ENCODE results near the gene DAB2. TPM values are rescaled to one million over a fixed set of nuclear protein-coding genes. Genes with fewer than 3 reads are reported as not detected.
A peak's percentile ranks its signal among the peaks of the same experiment; 100 is the strongest.

DAB2 gene
- total and polyA plus RNA-seq, 2 experiments from 2014 or later: 266 to 533 TPM

GRCh38 chr5:39349484-39349883 lies 75.3 kb downstream of the DAB2 start:
- Histone ChIP-seq H3K4me3 (no peak overlapping the region), H2AFZ (no peak overlapping the region), H4K20me1 (ENCODE audit: insufficient read depth) (no peaks in the 10 kb centered on the region), H3K4me1 (ENCODE audit: insufficient read depth) (no peaks in the 10 kb centered on the region), H3K27ac (no peak overlapping the region), H3K9me3 (ENCODE audit: low read depth) (no peaks in the 10 kb centered on the region), H3K27me3 (replicated peaks; ENCODE audit: insufficient read depth) (no peaks in the 10 kb centered on the region), H3K9me2 (ENCODE audit: insufficient read depth) (no peaks in the 10 kb centered on the region), H3F3A (ENCODE audit: insufficient read depth) (no peaks in the 10 kb centered on the region), H3K9ac (no peak overlapping the region), H3K36me3 (ENCODE audit: low read depth) (no peaks in the 10 kb centered on the region), H3K4me2 (ENCODE audit: unreplicated experiment) (no peak overlapping the region), H3K79me2 (ENCODE audit: insufficient read depth) (no peaks in the 10 kb centered on the region)
- in situ Hi-C loops (cut with MboI): no loop called here
- DNase-seq: no peak
- 50 to 57% methylated on average over 4 of the region's 4 CpGs for WGBS, 2 experiments (ENCODE audit: low coverage in 1 of 2, low lambda C conversion rate in 2 of 2, missing lambda C conversion rate in 2 of 2)
- TF ChIP-seq EZH2 (IDR thresholded peaks at IDR 0.05; ENCODE audit: insufficient read depth, poor library complexity, severe bottlenecking) (no peak), EZH2phosphoT487 (IDR thresholded peaks at IDR 0.05; ENCODE audit: insufficient read depth, low read depth) (no peak)

DNA sequence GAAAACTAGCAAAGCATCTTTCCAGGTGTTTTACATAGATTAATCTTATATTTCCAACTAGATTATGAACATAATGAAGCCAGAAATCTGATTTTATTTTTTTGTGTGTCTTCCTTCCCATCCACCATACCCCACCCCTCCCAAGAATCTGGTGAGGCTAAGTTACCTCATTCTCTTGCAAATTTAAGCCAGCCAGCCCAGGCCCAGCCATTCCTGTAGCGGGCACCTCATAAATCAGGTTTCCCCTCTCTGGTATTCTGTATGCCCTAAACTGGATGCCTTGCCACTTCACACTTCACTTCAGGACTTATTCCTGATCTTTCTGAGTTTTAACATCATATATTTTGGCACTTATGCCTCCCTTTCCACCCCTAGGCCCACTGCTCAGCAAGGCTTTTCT lies 82.3 kb downstream of the DAB2 start:
- no peaks in the 10 kb centered on the region for H4K20me1 ChIP-seq (ENCODE audit: insufficient read depth)

GRCh38 chr5:39341896-39342295 lies 82.9 kb downstream of the DAB2 start:
- H3K9ac ChIP-seq: no peak overlapping the region
- H3K27ac ChIP-seq: no peak overlapping the region
- H3K4me3 ChIP-seq: no peak overlapping the region
- H3F3A ChIP-seq (ENCODE audit: insufficient read depth): no peaks in the 10 kb centered on the region
- H3K4me1 ChIP-seq (ENCODE audit: insufficient read depth): peaks cover 6% of the 10 kb centered on the region; the same call in 1 of the 2 replicates
- no peak overlapping the region for H2AFZ ChIP-seq
- no peaks in the 10 kb centered on the region for H3K36me3 ChIP-seq (ENCODE audit: low read depth)
- no peaks in the 10 kb centered on the region for H3K27me3 ChIP-seq (replicated peaks; ENCODE audit: insufficient read depth)
- in situ Hi-C loops (cut with MboI): no loop called here
- no peaks in the 10 kb centered on the region for H3K79me2 ChIP-seq (ENCODE audit: insufficient read depth)
- 95 to 100% methylated on average over 1 of the region's 1 CpG for WGBS, 2 experiments (ENCODE audit: low coverage in 1 of 2, low lambda C conversion rate in 2 of 2, missing lambda C conversion rate in 2 of 2)
- no peak for DNase-seq
- H3K9me2 ChIP-seq (ENCODE audit: insufficient read depth): no peaks in the 10 kb centered on the region
- H4K20me1 ChIP-seq (ENCODE audit: insufficient read depth): no peaks in the 10 kb centered on the region
- no peaks in the 10 kb centered on the region for H3K9me3 ChIP-seq (ENCODE audit: low read depth)
- TF ChIP-seq EZH2 (IDR thresholded peaks at IDR 0.05; ENCODE audit: insufficient read depth, poor library complexity, severe bottlenecking): no peak
- no peak for TF ChIP-seq EZH2phosphoT487 (IDR thresholded peaks at IDR 0.05; ENCODE audit: insufficient read depth, low read depth)
- H3K4me2 ChIP-seq (ENCODE audit: unreplicated experiment): no peak overlapping the region

More for the DNA sequence above, 82.3 kb downstream of the DAB2 start:
- no peaks in the 10 kb centered on the region for H3F3A ChIP-seq (ENCODE audit: insufficient read depth)
- H3K79me2 ChIP-seq (ENCODE audit: insufficient read depth): no peaks in the 10 kb centered on the region
- TF ChIP-seq EZH2 (IDR thresholded peaks at IDR 0.05; ENCODE audit: insufficient read depth, poor library complexity, severe bottlenecking): no peak
- TF ChIP-seq EZH2phosphoT487 (IDR thresholded peaks at IDR 0.05; ENCODE audit: insufficient read depth, low read depth): no peak
- no peak for DNase-seq
- WGBS, 2 experiments (ENCODE audit: low coverage in 1 of 2, low lambda C conversion rate in 2 of 2, missing lambda C conversion rate in 2 of 2): 84 to 85% methylated on average over 1 of the region's 1 CpG
- H3K27me3 ChIP-seq (replicated peaks; ENCODE audit: insufficient read depth): no peaks in the 10 kb centered on the region
- no peak overlapping the region for H2AFZ ChIP-seq
- in situ Hi-C loops (cut with MboI): no loop called here
- H3K27ac ChIP-seq: no peak overlapping the region
- peaks cover 6% of the 10 kb centered on the region; the same call in 1 of the 2 replicates for H3K4me1 ChIP-seq (ENCODE audit: insufficient read depth)
- H3K4me3 ChIP-seq: no peak overlapping the region
- H3K4me2 ChIP-seq (ENCODE audit: unreplicated experiment): no peak overlapping the region
- no peaks in the 10 kb centered on the region for H3K9me3 ChIP-seq (ENCODE audit: low read depth)
- no peaks in the 10 kb centered on the region for H3K36me3 ChIP-seq (ENCODE audit: low read depth)
- H3K9me2 ChIP-seq (ENCODE audit: insufficient read depth): no peaks in the 10 kb centered on the region
- no peak overlapping the region for H3K9ac ChIP-seq

DNA sequence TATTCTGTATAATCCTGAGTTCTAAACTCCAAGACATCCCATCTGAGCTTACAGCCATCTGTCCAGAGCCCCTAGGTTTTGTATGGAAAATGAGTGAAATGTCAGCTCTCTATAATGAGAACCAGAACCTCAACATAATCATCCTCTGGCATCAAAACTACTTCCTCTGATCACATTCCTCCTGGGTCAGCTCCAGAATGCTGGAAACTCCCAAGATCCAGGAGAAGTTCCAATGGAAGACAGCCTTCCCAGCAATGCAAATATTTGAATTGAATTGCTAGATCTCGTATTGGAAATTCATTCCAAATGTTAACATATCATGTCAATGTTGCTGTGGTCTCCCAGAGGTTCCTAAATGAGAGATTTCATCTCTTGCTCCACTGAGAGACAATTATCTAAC lies 84.3 kb downstream of the DAB2 start:
- Histone ChIP-seq H2AFZ (no peak overlapping the region), H3K4me3 (no peak overlapping the region), H3K4me2 (ENCODE audit: unreplicated experiment) (no peak overlapping the region), H3K27ac (no peak overlapping the region), H3F3A (ENCODE audit: insufficient read depth) (no peaks in the 10 kb centered on the region), H3K9me2 (ENCODE audit: insufficient read depth) (no peaks in the 10 kb centered on the region), H3K9ac (no peak overlapping the region), H3K79me2 (ENCODE audit: insufficient read depth) (no peaks in the 10 kb centered on the region), H3K36me3 (ENCODE audit: low read depth) (no peaks in the 10 kb centered on the region), H4K20me1 (ENCODE audit: insufficient read depth) (no peaks in the 10 kb centered on the region), H3K4me1 (ENCODE audit: insufficient read depth) (peaks cover 6% of the 10 kb centered on the region; the same call in 1 of the 2 replicates), H3K27me3 (replicated peaks; ENCODE audit: insufficient read depth) (no peaks in the 10 kb centered on the region), H3K9me3 (ENCODE audit: low read depth) (no peaks in the 10 kb centered on the region)
- in situ Hi-C loops (cut with MboI): no loop called here
- no peak for TF ChIP-seq EZH2phosphoT487 (IDR thresholded peaks at IDR 0.05; ENCODE audit: insufficient read depth, low read depth)
- TF ChIP-seq EZH2 (IDR thresholded peaks at IDR 0.05; ENCODE audit: insufficient read depth, poor library complexity, severe bottlenecking): no peak
- 3 to 9% methylated on average over 1 of the region's 1 CpG for WGBS, 2 experiments (ENCODE audit: low coverage in 1 of 2, low lambda C conversion rate in 2 of 2, missing lambda C conversion rate in 2 of 2)
- DNase-seq: peak; percentile 22
